Measurements from ENCODE around the gene GPR160.
"Not testable (repeated sequence)": the region's sequence is repeated elsewhere in the genome, so short reads cannot be mapped to it uniquely, and the experiment has no call there.

GPR160 gene

GRCh38 chr3:170076715-170077238 is 39.0 kb downstream of the GPR160 start:
- no peak for DNase-seq

GRCh38 chr3:170077361-170077760 is 39.6 kb downstream of the GPR160 start:
- no peak for DNase-seq

GRCh38 chr3:170078620-170079281 is 41.0 kb downstream of the GPR160 start:
- DNase-seq = no peak

GRCh38 chr3:170079536-170080165 is 41.9 kb downstream of the GPR160 start:
- no peak for DNase-seq

GRCh38 chr3:170080605-170081004 is 42.8 kb downstream of the GPR160 start:
- no peak for DNase-seq

- no peak for DNase-seq
These were observed 43.4 kb downstream of the GPR160 start for GRCh38 chr3:170081079-170081741.

GRCh38 chr3:170083343-170083742 is 45.5 kb downstream of the GPR160 start:
- DNase-seq = no peak

GRCh38 chr3:170085396-170085795 is 47.6 kb downstream of the GPR160 start:
- no peak for DNase-seq

- DNase-seq = no peak
These were observed 52.2 kb downstream of the GPR160 start for GRCh38 chr3:170089862-170090600.

GRCh38 chr3:170090601-170090981 is 52.8 kb downstream of the GPR160 start:
- no peak for DNase-seq

- no peak for DNase-seq
These were observed 55.1 kb downstream of the GPR160 start for GRCh38 chr3:170092907-170093306.

GRCh38 chr3:170095771-170096170 is 58.0 kb downstream of the GPR160 start:
- DNase-seq = no peak

GRCh38 chr3:170096342-170096741 is 58.5 kb downstream of the GPR160 start:
- DNase-seq = no peak

- DNase-seq = no peak
These were observed 61.0 kb downstream of the GPR160 start for GRCh38 chr3:170098753-170099152.

GRCh38 chr3:170100944-170101343 is 63.1 kb downstream of the GPR160 start:
- no peak for DNase-seq

GRCh38 chr3:170102431-170102830 is 64.6 kb downstream of the GPR160 start:
- DNase-seq = no peak

GRCh38 chr3:170107941-170108340 is 70.1 kb downstream of the GPR160 start:
- no peak for DNase-seq

- DNase-seq = no peak
These were observed 71.2 kb downstream of the GPR160 start for GRCh38 chr3:170108955-170109354.

GRCh38 chr3:170109579-170110293 is 71.9 kb downstream of the GPR160 start:
- no peak for DNase-seq

- DNase-seq = no peak
These were observed 73.5 kb downstream of the GPR160 start for GRCh38 chr3:170111147-170111771.

GRCh38 chr3:170114165-170114564 is 76.4 kb downstream of the GPR160 start:
- DNase-seq = not testable (repeated sequence)

GRCh38 chr3:170117134-170117533 is 79.3 kb downstream of the GPR160 start:
- no peak for DNase-seq
